AG09309 (cell line): ENCODE results near the gene TTLL11.
"Not testable (repeated sequence)": the region's sequence is repeated elsewhere in the genome, so short reads cannot be mapped to it uniquely, and the experiment has no call there.

Experiments
- DNase-seq: peaks from one replicate; pipeline ENCODE4 v3.0.0-alpha.2; 2010; ENCODE audit warnings: low read depth
- H3K4me3 ChIP-seq: 2 replicates; pipeline ENCODE4 v1.5.1; 2011; ENCODE audit warnings: mild to moderate bottlenecking, low read depth, low read length, moderate library complexity; ENCODE audit not compliant: control insufficient read depth
- TF ChIP-seq, protein P1 (sequence below): IDR thresholded peaks from 2 replicates; pipeline ENCODE4 v1.5.1; 2011; ENCODE audit warnings: mild to moderate bottlenecking, low read depth, low read length, inconsistent platforms; ENCODE audit not compliant: insufficient read depth, control insufficient read depth; ENCODE audit errors: missing control alignments

The TTLL11 gene

DNA sequence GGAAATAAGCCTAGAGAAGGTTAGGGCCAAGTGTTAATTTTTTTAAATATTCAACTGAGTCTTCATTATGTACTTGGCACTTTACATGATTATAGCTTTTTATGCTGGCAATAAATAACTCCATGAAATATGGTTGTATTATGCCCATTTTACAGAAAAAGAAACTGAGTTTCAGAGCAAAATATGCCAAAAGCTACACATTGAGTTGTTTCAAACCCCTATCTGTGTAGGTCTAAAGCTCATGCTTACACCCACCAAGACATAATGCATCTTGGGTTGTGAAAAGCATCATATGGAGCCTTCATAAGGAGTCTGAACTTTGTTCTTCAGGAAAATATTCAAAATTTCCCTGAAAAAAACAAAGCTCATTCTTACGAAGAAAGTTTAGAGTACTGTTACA is 14.6 kb downstream of the TTLL11 start:
- no peak overlapping the region for H3K4me3 ChIP-seq
- DNase-seq: no peak
- TF ChIP-seq, protein P1, sequence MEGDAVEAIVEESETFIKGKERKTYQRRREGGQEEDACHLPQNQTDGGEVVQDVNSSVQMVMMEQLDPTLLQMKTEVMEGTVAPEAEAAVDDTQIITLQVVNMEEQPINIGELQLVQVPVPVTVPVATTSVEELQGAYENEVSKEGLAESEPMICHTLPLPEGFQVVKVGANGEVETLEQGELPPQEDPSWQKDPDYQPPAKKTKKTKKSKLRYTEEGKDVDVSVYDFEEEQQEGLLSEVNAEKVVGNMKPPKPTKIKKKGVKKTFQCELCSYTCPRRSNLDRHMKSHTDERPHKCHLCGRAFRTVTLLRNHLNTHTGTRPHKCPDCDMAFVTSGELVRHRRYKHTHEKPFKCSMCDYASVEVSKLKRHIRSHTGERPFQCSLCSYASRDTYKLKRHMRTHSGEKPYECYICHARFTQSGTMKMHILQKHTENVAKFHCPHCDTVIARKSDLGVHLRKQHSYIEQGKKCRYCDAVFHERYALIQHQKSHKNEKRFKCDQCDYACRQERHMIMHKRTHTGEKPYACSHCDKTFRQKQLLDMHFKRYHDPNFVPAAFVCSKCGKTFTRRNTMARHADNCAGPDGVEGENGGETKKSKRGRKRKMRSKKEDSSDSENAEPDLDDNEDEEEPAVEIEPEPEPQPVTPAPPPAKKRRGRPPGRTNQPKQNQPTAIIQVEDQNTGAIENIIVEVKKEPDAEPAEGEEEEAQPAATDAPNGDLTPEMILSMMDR: no peak

DNA sequence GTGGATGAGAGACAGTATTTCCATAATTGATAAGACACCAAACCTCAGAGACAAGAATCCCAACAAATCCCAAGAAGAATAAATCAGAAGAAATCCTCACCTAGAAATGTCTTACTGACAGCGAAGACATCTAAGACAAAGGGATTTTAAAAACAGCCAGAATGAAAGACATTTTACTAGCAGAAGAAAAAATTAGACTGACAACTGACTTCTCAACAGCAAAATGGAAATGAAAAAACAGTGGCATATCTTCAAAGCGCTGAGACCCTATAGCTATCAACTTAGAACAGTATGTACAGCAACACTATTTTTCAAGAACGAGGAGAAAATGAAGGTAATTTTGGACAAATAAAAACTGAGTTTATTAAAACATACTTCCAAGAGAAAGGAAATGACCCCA is 16.3 kb downstream of the TTLL11 start:
- H3K4me3 ChIP-seq: no peak overlapping the region
- DNase-seq: no peak
- TF ChIP-seq, protein P1: no peak

DNA sequence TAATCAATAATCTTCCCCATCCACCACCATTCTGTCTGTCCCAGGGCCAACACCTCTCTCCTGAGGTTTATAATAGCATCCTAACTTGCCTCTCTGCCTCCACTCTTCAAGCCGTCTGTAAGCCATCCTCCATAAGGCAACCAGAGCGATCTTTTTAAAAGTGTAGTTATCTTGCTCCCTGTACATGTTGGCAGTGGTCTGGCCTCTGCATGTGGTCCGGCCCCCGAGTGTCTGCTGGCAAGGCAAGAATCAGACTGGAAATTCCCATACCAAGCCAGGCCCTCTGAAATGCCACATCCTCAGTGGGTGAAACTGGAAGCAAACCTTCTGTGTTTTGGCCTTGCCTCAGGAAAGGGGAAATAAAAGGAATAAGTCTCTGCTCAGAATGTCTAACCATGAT is 17.0 kb downstream of the TTLL11 start:
- TF ChIP-seq, protein P1: no peak
- no peak for DNase-seq
- H3K4me3 ChIP-seq: no peak overlapping the region

DNA sequence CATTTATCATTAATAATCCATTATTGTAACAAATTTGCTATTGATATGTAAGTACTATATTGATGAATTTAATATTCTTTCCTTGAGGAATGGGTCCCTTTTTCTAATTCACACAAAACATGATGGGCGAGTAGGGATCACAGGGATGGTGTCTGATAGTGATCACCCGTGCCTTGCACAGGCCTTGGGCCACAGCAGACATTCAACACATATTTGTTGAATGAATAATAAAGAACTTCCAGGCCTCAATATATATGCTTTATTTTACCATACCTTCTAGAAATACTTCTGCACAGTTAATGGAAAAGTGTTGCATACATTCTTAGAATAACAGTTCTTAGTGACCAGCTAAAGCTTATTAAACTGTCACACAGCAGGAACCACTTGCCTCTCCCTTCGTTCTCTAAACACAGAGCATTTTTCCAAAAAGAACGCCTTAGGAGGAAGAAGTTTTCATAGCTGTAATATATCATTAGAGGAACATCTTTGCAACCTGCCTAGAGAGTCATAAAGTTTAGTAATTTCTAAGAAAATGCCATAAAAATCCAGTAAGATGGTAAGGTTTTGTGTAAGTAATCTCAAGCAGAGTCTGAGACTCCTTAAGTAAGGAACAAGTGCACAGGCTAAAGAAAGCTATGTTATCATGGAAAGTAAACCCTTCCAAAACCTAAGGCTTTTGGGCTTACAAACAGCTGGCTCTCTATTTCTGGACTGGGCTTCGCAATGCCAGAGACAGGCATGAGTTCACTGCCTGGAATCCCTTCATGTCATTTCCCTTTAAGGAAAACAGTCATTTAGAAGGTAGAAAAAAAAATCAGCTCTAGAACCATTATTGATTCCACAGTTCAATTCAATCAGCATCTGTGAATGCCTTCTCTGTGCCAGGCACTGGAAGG is 17.7 kb downstream of the TTLL11 start:
- TF ChIP-seq, protein P1: no peak
- H3K4me3 ChIP-seq: no peak overlapping the region
- no peak for DNase-seq

DNA sequence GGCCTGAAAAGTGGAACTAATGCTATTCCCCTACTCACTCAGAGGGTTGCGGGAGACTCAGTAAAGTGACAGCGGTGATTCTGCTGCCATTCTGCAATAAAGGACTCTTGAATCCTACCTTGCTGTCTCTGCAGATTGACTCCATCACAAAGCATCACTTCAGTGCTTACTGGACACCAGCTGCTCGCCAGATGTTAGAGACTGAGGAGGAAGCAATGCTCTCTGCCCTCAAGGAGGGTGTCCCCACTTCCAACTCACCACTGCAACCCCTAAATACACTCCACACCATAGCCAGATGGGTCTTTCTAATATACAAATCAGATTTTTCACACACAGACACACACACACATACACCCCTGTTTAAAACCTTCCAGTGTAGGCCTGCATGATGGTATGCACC is 21.4 kb downstream of the TTLL11 start:
- TF ChIP-seq, protein P1: no peak
- no peak for DNase-seq
- no peak overlapping the region for H3K4me3 ChIP-seq

DNA sequence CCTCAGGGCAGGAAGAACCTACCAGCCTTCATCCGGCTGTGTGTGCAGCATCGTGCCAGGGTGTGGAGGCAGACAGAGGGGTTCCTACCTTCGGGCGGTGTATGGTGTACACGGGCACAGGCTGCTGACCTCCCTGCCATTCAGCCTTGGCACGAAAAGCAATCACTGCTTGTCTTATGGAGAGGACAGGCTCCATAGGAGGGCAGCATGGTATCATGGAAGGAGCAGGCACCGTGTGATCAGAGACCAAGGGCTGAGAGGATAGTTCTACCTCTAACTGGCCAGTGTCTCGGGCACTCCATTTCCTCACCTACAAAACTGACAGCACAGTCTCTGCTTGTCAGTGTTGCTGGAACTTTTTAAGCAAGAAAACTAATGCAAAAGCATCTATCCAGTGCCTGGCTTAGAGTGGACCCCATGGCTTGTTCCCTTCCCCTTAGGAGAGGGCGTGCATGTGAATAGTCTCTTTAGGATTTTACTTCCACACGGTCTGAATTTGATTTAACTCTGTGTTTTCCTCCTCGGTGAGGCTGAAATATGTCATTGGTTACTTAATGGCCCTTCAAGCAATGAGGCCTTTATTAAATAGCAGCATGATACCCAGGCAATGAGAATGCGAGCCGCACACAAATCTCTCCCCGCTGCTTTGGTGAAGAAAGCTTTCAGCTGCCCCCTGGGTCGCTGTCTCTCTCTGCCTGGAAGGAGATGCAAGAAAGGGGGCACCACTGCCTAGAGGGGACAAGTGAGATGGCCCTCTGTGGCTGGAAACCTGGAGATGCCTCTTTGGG is 22.2 kb downstream of the TTLL11 start:
- no peak overlapping the region for H3K4me3 ChIP-seq
- TF ChIP-seq, protein P1: no peak
- DNase-seq: no peak

DNA sequence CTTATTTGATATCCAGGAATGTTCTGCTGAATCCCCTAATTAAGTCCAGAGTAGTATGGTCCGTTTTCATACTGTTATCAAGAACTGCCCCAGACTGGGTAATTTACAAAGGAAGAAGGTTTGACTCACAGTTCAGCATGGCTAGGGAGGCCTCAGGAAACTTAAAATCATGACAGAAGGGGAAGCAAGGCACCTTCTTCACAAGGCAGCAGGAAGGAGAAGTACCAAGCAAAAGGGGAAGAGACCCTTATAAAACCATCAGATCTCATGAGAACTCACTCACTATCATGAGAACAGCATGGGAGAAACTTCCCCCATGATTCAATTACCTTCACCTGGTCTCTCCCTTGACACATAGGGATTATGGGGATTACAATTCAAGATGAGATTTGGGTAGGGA is 26.4 kb downstream of the TTLL11 start:
- DNase-seq, H3K4me3 ChIP-seq: not testable (repeated sequence)
